Ovary (tissue), 9 donors: ENCODE measurements around the gene DPM1. TPM values are rescaled to one million over a fixed set of nuclear protein-coding genes. Genes with fewer than 3 reads are reported as not detected.
"Not testable (repeated sequence)": the region's sequence is repeated elsewhere in the genome, so short reads cannot be mapped to it uniquely, and the experiment has no call there.

Experiments
- DNase-seq, 5 donors: peaks; one replicate each; pipeline ENCODE4 v3.0.0-alpha.2; 2019 to 2020
- H3K27ac ChIP-seq, 2 donors: fragments of 200-600 bp; one replicate each; pipeline versions ENCODE4 v1.5.1 to v1.8.0; 2019 to 2022
- H3K27me3 ChIP-seq: fragments of 200-600 bp; one replicate; pipeline ENCODE4 v1.8.0; 2022
- H3K36me3 ChIP-seq: fragments of 200-600 bp; sonication (generic); one replicate; pipeline ENCODE4 v1.5.1; 2019
- H3K4me1 ChIP-seq: one replicate; pipeline ENCODE4 v1.8.1; 2013; ENCODE audit warnings: mild to moderate bottlenecking, moderate library complexity; ENCODE audit not compliant: insufficient read depth
- H3K4me3 ChIP-seq: fragments of 200-600 bp; sonication (generic); one replicate; pipeline ENCODE4 v1.5.1; 2017
- H3K9me3 ChIP-seq, 2 donors: fragments of 200-600 bp in 1 of 2; sonication (generic) in 1 of 2; one replicate each; pipeline versions ENCODE4 v1.5.1 to v1.8.1; 2013 to 2019; ENCODE audit warnings: mild to moderate bottlenecking in 1 of 2, moderate library complexity in 1 of 2
- EP300 ChIP-seq: sonication (generic); formaldehyde crosslinking; IDR thresholded peaks from one replicate; pipeline ENCODE4 v1.6.1; 2017; ENCODE audit warnings: antibody characterized with exemption
- POLR2A ChIP-seq: fragments of 450-650 bp; IDR thresholded peaks from one replicate; pipeline ENCODE4 v1.6.1; 2017; ENCODE audit warnings: antibody characterized with exemption, mild to moderate bottlenecking, moderate library complexity
- WGBS, 3 donors: extraction: QIAGEN DNeasy Blood & Tissue Kit in 1 of 3; methylation state at CpG; one replicate each; pipeline versions ENCODE4 v1.1.5 to v1.1.7; 2013 to 2017; 5-methylcytosine and 5-hydroxymethylcytosine counted together
- intact Hi-C, 4 donors: fragments of 100-400 bp; cut with DNase I; formaldehyde crosslinking; loops; one replicate each; pipeline versions ENCODE4 v1.11.0 to v1.15.1; 2022 to 2023
- polyA plus RNA-seq, 2 donors: library from polyadenylated mRNA; stranded (reverse); fragments of 200-250 nt in 1 of 2; fragments of 350-450 nt in 1 of 2; fragmentation: Illumina TruSeq in 1 of 2; extraction: RNeasy Lipid Tissue Mini Kit (QIAGEN cat#74804) in 1 of 2; gene quantifications; one replicate each; pipeline ENCODE4 v1.2.3, GENCODE V29; 2013 to 2014
- total RNA-seq, 7 donors: library from RNA; depleted of rRNA in 2 of 7; stranded (reverse); fragments of >200 nt in 2 of 7; fragmentation: NEBNext Ultra II Directional in 3 of 7; extraction: Animal tissue kit (Norgen Biotek cat#: 25700) in 3 of 7; gene quantifications; one replicate each; pipeline versions ENCODE4 v1.1.0 to v1.2.4, GENCODE V29; 2016 to 2023
- TF ChIP-seq, protein P1 (sequence below), 3 donors: fragments of 450-650 bp in 2 of 3; fragments of 200-600 bp in 1 of 3; IDR thresholded peaks; one replicate each; pipeline versions ENCODE4 v1.5.1 to v1.8.0; 2016 to 2022; ENCODE audit warnings: antibody characterized with exemption in 3 of 3, mild to moderate bottlenecking in 1 of 3
- donor health status: DM: no; HTN: no; CAD: no; lungs with moderate emphysema.
- donor health status: DM: no; HTN: no; CAD: no.
- donor health status: Bipolar disorder and iron deficiency.
- donor health status: DM: yes; HTN: yes; CAD: no.
- donor health status: DM: no; HTN: no; CAD: no.
- donor health status: DM: yes; HTN: yes; CAD: no.

DPM1 gene
- total and polyA plus RNA-seq, 9 donors, result 31.1 to 53.8 (median 38.1) TPM

DNA sequence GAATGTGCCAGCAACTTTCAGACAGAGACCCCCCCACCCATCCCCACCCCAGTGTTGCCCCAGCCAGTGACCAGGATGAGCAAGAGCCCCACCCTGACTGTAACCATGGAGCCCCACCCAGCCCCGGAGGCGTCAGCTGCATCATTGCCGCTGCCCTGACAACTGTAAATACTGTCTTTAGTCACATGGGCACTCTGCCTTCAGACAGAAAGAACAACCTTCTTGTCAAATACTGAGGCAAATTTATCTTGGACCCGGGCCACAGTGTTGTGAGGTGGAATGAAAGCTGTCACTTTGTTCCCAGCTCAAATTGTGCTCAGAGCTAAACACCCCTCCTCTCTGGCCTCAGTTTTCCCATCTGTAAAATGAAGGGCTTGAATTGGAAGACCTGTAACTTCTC lies 24.0 kb upstream of the DPM1 start:
- intact Hi-C loops, result loop anchor here in 3 of 4 donors (10.0 kb wide), 1 partner anchor 612 kb away; no protein-coding TSS in a partner anchor
- DNase-seq, result no peak

DNA sequence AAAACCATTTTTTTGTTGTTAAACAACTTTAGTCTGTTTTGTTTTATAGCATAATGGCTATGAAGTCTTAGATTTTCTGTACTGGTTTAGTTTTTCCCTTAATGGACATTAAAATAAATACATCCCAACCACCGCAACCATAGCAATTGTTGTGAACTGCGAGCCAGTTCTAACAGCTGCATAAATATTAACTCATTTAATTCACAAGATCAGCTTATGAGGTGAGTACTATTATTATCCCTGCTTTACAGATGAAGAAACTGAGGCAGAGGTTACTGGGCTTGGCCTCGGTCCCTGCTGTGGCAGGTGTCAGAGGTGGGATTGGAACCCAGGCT lies 23.3 kb upstream of the DPM1 start:
- no peaks in the 10 kb centered on the region for H3K36me3 ChIP-seq
- H3K9me3 ChIP-seq, result no peaks in the 10 kb centered on the region
- intact Hi-C loops, result loop anchor here in 3 of 4 donors (10.0 kb wide), 1 partner anchor 613 kb away; no protein-coding TSS in a partner anchor
- 77 to 91% (median 86%) methylated on average over 3 of the region's 3 CpGs for WGBS, 3 donors
- TF ChIP-seq, protein P1, sequence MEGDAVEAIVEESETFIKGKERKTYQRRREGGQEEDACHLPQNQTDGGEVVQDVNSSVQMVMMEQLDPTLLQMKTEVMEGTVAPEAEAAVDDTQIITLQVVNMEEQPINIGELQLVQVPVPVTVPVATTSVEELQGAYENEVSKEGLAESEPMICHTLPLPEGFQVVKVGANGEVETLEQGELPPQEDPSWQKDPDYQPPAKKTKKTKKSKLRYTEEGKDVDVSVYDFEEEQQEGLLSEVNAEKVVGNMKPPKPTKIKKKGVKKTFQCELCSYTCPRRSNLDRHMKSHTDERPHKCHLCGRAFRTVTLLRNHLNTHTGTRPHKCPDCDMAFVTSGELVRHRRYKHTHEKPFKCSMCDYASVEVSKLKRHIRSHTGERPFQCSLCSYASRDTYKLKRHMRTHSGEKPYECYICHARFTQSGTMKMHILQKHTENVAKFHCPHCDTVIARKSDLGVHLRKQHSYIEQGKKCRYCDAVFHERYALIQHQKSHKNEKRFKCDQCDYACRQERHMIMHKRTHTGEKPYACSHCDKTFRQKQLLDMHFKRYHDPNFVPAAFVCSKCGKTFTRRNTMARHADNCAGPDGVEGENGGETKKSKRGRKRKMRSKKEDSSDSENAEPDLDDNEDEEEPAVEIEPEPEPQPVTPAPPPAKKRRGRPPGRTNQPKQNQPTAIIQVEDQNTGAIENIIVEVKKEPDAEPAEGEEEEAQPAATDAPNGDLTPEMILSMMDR (IDR thresholded peaks at IDR 0.05), result no peak
- TF ChIP-seq POLR2A, result no peak
- H3K27ac ChIP-seq, result no peak overlapping the region
- no peaks in the 10 kb centered on the region for H3K27me3 ChIP-seq
- H3K4me3 ChIP-seq, result no peak overlapping the region
- no peak for DNase-seq
- peaks cover 2% of the 10 kb centered on the region for H3K4me1 ChIP-seq

More for the DNA sequence above, 24.0 kb upstream of the DPM1 start:
- H3K27me3 ChIP-seq, result no peaks in the 10 kb centered on the region
- no peak overlapping the region for H3K27ac ChIP-seq
- WGBS, 3 donors, result 24 to 37% (median 27%) methylated on average over 4 of the region's 4 CpGs
- no peaks in the 10 kb centered on the region for H3K36me3 ChIP-seq
- H3K4me1 ChIP-seq, result peaks cover 2% of the 10 kb centered on the region
- TF ChIP-seq, protein P1 (IDR thresholded peaks at IDR 0.05), result no peak
- no peak for TF ChIP-seq POLR2A
- no peak for TF ChIP-seq EP300
- H3K4me3 ChIP-seq, result no peak overlapping the region
- H3K9me3 ChIP-seq, result no peaks in the 10 kb centered on the region

DNA sequence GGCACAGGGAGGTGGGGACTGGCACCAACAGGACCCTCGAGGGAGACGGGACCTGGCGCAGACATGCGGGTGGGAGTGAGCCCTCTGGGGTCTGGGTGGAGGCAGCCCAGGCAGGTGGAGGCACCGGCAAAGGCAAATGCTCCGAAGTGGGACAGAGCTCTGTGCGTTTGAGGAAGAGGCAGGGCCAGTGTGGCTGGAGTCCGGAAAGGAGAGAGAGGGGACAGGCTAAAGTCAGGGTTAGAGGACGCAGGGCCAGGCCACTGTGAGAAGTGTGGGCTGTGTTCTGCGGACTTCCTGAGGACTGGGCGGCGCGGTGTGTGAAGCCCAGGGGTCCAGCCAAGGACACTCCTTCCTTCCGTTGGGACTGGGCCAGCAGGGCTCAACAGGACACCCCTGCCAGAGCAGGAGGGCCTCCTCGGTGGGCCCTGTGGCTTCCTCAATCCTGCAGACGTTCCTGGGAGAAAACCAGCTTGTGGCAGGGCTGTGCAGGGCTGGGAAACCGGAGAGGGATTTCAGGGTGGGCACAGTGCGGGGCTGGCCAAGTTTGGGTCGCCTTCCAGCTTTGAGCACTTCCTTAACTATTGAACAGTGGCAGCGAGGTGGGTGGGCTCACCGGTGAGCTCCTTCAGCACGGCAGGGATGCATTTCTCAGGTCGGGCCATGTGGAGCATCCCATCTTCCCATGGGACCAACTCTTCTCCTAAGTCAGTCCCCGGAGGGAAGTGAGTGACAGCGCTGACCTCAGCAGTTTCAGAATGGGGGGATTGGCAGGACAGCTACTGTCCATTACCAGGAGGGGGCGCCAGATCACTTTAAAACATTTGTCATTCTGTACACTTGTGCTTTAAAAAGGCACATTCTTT lies 22.8 kb upstream of the DPM1 start:
- no peaks in the 10 kb centered on the region for H3K27me3 ChIP-seq
- H3K9me3 ChIP-seq, result no peaks in the 10 kb centered on the region
- 35 to 41% (median 38%) methylated on average over 26 of the region's 26 CpGs for WGBS, 3 donors
- peak; percentile 37 to 57 (median 42) for DNase-seq
- H3K27ac ChIP-seq, result no peak overlapping the region
- intact Hi-C loops, result loop anchor here in 3 of 4 donors (10.0 kb wide), 1 partner anchor 614 kb away; no protein-coding TSS in a partner anchor
- no peaks in the 10 kb centered on the region for H3K36me3 ChIP-seq
- TF ChIP-seq, protein P1 (IDR thresholded peaks at IDR 0.05), result peak in 2 of 3 donors; percentile 29 to 47
- no peak for TF ChIP-seq POLR2A
- TF ChIP-seq EP300, result no peak
- H3K4me1 ChIP-seq, result peaks cover 2% of the 10 kb centered on the region
- no peak overlapping the region for H3K4me3 ChIP-seq

- H3K36me3 ChIP-seq, result no peaks in the 10 kb centered on the region
- no peaks in the 10 kb centered on the region for H3K27me3 ChIP-seq
- peaks cover 2% of the 10 kb centered on the region for H3K4me1 ChIP-seq
- no peak overlapping the region for H3K27ac ChIP-seq
- no peak overlapping the region for H3K4me3 ChIP-seq
- DNase-seq, result no peak
- intact Hi-C loops, result loop anchor here in 3 of 4 donors (10.0 kb wide), 1 partner anchor 615 kb away; no protein-coding TSS in a partner anchor
- WGBS, 3 donors, result 37 to 47% (median 45%) methylated on average over 8 of the region's 8 CpGs
- no peaks in the 10 kb centered on the region for H3K9me3 ChIP-seq
- TF ChIP-seq POLR2A, result no peak
- no peak for TF ChIP-seq EP300
- TF ChIP-seq, protein P1 (IDR thresholded peaks at IDR 0.05), result no peak
These were observed 21.8 kb upstream of the DPM1 start for GRCh38 chr20:50980071-50980681.

GRCh38 chr20:50978533-50978932 lies 20.2 kb upstream of the DPM1 start:
- DNase-seq, H3K27ac ChIP-seq, H3K27me3 ChIP-seq, intact Hi-C loops, H3K4me3 ChIP-seq, H3K9me3 ChIP-seq, H3K36me3 ChIP-seq, H3K4me1 ChIP-seq: not testable (repeated sequence)
- 87 to 89% (median 88%) methylated on average over 4 of the region's 4 CpGs for WGBS, 3 donors
